RWPE2 (cell line): ENCODE measurements around the gene FAR1.

Experiments
- ATAC-seq: fragments of 200-7000 bp; cut with Tn5 transposase; 3 replicates; pipeline ENCODE4 v1.9.1; 2021; ENCODE audit warnings: low read depth
- DNase-seq: peaks from one replicate; pipeline ENCODE4 v3.0.0-alpha.2; 2020; ENCODE audit warnings: low spot score
- H3K27ac ChIP-seq: fragments of 450-650 bp; 2 replicates; pipeline ENCODE4 v1.5.1; 2017; ENCODE audit warnings: mild to moderate bottlenecking; ENCODE audit not compliant: poor library complexity, severe bottlenecking
- H3K27me3 ChIP-seq: fragments of 250-450 bp; sonication (Bioruptor Pico); 2 replicates; pipeline ENCODE4 v1.5.1; 2021; ENCODE audit warnings: mild to moderate bottlenecking, moderate library complexity; ENCODE audit not compliant: insufficient read depth, poor library complexity, severe bottlenecking
- H3K36me3 ChIP-seq: fragments of 250-450 bp; sonication (Bioruptor Pico); 2 replicates; pipeline ENCODE4 v1.5.1; 2020; ENCODE audit warnings: low read depth, mild to moderate bottlenecking, moderate library complexity
- H3K4me1 ChIP-seq: fragments of 250-450 bp; sonication (Bioruptor Pico); 2 replicates; pipeline ENCODE4 v1.5.1; 2021; ENCODE audit warnings: mild to moderate bottlenecking, moderate library complexity; ENCODE audit not compliant: insufficient read depth, poor library complexity, severe bottlenecking
- H3K4me3 ChIP-seq: fragments of 250-450 bp; sonication (Bioruptor Pico); 2 replicates; pipeline ENCODE4 v1.5.1; 2021; ENCODE audit warnings: mild to moderate bottlenecking, moderate library complexity; ENCODE audit not compliant: severe bottlenecking
- H3K9me3 ChIP-seq: fragments of 250-450 bp; sonication (Bioruptor Pico); 2 replicates; pipeline ENCODE4 v1.5.1; 2021; ENCODE audit warnings: mild to moderate bottlenecking, moderate library complexity; ENCODE audit not compliant: severe bottlenecking
- TF ChIP-seq, protein P1 (sequence below): fragments of 450-650 bp; IDR thresholded peaks from one replicate; pipeline ENCODE4 v1.5.1; 2017; ENCODE audit warnings: mild to moderate bottlenecking, moderate library complexity; ENCODE audit not compliant: poor library complexity, severe bottlenecking

Gene FAR1

DNA sequence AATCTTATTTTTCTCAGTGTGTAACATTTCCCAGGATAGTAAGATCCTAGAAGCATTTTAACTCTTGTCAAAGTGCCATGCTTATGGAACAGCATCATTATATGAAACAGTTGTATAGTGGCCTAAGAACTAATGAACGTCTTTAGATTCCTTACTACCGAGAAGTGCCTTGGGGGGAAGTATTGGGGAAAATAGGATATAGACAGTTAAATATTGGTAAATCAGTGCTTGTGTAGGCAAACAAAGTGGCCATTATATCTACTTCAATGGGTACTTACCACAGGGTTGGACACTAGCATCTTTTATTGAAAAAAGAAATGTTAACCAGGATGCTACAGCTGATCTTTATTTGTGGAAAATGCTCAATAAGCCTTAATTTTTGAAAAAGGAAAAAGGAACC, 11.3 kb downstream of the FAR1 start:
- DNase-seq: no peak
- Histone ChIP-seq H3K36me3 (peaks cover 27% of the 10 kb centered on the region), H3K4me3 (no peak overlapping the region), H3K9me3 (no peaks in the 10 kb centered on the region), H3K4me1 (peaks cover 27% of the 10 kb centered on the region), H3K27me3 (no peaks in the 10 kb centered on the region), H3K27ac (no peak overlapping the region)
- no peak for ATAC-seq
- TF ChIP-seq, protein P1, sequence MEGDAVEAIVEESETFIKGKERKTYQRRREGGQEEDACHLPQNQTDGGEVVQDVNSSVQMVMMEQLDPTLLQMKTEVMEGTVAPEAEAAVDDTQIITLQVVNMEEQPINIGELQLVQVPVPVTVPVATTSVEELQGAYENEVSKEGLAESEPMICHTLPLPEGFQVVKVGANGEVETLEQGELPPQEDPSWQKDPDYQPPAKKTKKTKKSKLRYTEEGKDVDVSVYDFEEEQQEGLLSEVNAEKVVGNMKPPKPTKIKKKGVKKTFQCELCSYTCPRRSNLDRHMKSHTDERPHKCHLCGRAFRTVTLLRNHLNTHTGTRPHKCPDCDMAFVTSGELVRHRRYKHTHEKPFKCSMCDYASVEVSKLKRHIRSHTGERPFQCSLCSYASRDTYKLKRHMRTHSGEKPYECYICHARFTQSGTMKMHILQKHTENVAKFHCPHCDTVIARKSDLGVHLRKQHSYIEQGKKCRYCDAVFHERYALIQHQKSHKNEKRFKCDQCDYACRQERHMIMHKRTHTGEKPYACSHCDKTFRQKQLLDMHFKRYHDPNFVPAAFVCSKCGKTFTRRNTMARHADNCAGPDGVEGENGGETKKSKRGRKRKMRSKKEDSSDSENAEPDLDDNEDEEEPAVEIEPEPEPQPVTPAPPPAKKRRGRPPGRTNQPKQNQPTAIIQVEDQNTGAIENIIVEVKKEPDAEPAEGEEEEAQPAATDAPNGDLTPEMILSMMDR: no peak

DNA sequence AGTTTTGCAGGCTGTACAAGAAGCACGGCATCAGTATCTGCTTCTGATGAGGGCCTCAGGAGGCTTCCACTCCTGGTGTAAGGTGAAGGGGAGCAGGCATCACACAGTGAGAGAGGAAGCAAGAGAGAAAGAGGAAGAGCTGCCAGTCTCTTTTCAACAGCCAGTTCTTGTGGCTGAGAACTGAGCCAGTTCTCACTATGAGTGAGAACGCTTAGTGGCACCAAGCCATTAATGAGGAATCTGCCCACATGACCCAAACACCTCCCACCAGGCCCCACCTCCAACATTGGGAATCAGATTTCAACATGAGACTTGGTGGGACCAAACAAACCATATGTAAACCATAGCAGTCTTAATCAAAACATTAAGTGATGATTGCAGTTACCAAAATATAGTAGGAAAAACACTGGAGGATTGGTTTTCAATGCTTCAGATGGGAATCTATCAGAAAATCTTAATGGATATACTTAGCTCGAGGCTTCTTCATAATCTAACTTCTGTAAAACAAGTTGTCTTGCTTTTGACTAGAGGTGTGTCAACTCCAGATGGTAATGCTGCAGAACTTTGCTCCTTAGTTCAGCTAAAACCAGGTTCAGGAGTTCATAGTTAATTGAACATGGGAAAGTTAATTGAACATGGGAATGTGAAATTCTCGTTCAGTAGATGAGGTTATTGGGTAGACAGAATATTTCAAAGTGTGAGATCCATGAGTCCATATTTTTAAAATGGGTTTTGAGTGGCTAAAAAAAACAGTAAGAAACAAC, 12.2 kb downstream of the FAR1 start:
- peaks cover 29% of the 10 kb centered on the region for H3K36me3 ChIP-seq
- ATAC-seq (no peak), DNase-seq (no peak)
- no peak overlapping the region for H3K27ac ChIP-seq
- H3K4me1 ChIP-seq: peaks cover 24% of the 10 kb centered on the region
- TF ChIP-seq, protein P1: no peak
- H3K9me3 ChIP-seq: no peaks in the 10 kb centered on the region
- no peaks in the 10 kb centered on the region for H3K27me3 ChIP-seq
- no peak overlapping the region for H3K4me3 ChIP-seq

GRCh38 chr11:13681446-13681845, 13.0 kb downstream of the FAR1 start:
- ATAC-seq (no peak), DNase-seq (no peak)
- TF ChIP-seq, protein P1: no peak
- Histone ChIP-seq H3K27me3 (no peaks in the 10 kb centered on the region), H3K4me1 (peaks cover 24% of the 10 kb centered on the region), H3K9me3 (no peaks in the 10 kb centered on the region), H3K4me3 (no peak overlapping the region), H3K36me3 (peaks cover 29% of the 10 kb centered on the region), H3K27ac (no peak overlapping the region)

GRCh38 chr11:13682212-13682611, 13.7 kb downstream of the FAR1 start:
- ATAC-seq (no peak), DNase-seq (no peak)
- Histone ChIP-seq H3K4me1 (peaks cover 24% of the 10 kb centered on the region), H3K27ac (no peak overlapping the region), H3K9me3 (no peaks in the 10 kb centered on the region), H3K27me3 (no peaks in the 10 kb centered on the region), H3K36me3 (peaks cover 27% of the 10 kb centered on the region), H3K4me3 (no peak overlapping the region)
- TF ChIP-seq, protein P1: no peak

GRCh38 chr11:13685461-13686108, 17.1 kb downstream of the FAR1 start:
- Histone ChIP-seq H3K9me3 (no peaks in the 10 kb centered on the region), H3K27me3 (no peaks in the 10 kb centered on the region), H3K4me3 (no peak overlapping the region), H3K4me1 (peaks cover 12% of the 10 kb centered on the region), H3K36me3 (peaks cover 21% of the 10 kb centered on the region; the same call in 1 of the 2 replicates), H3K27ac (no peak overlapping the region)
- no peak for ATAC-seq
- TF ChIP-seq, protein P1: no peak
- DNase-seq: no peak
